Subcutaneous adipose tissue (tissue), 4 donors: ENCODE data around the gene NINL. TPM values are rescaled to one million over a fixed set of nuclear protein-coding genes. Genes with fewer than 3 reads are reported as not detected.

Experiments
- total RNA-seq, 4 donors: library from RNA; depleted of rRNA; stranded (reverse); fragments of >200 nt; gene quantifications; one replicate each; pipeline ENCODE4 v1.1.0, GENCODE V29; 2016
- TF ChIP-seq, protein P1 (sequence below): fragments of 450-650 bp; IDR thresholded peaks from one replicate; pipeline ENCODE4 v1.5.1; 2016; ENCODE audit warnings: low read depth, mild to moderate bottlenecking, control low read depth, antibody characterized with exemption, moderate library complexity

Gene NINL
- total RNA-seq, 4 donors from 2014 or later = 4.6 to 10.0 (median 4.8) TPM

- TF ChIP-seq, protein P1, sequence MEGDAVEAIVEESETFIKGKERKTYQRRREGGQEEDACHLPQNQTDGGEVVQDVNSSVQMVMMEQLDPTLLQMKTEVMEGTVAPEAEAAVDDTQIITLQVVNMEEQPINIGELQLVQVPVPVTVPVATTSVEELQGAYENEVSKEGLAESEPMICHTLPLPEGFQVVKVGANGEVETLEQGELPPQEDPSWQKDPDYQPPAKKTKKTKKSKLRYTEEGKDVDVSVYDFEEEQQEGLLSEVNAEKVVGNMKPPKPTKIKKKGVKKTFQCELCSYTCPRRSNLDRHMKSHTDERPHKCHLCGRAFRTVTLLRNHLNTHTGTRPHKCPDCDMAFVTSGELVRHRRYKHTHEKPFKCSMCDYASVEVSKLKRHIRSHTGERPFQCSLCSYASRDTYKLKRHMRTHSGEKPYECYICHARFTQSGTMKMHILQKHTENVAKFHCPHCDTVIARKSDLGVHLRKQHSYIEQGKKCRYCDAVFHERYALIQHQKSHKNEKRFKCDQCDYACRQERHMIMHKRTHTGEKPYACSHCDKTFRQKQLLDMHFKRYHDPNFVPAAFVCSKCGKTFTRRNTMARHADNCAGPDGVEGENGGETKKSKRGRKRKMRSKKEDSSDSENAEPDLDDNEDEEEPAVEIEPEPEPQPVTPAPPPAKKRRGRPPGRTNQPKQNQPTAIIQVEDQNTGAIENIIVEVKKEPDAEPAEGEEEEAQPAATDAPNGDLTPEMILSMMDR = no peak
These were observed 68.2 kb downstream of the NINL start for GRCh38 chr20:25517124-25517523.

GRCh38 chr20:25514747-25515340 lies 70.5 kb downstream of the NINL start:
- TF ChIP-seq, protein P1 = no peak

GRCh38 chr20:25514195-25514594 lies 71.1 kb downstream of the NINL start:
- TF ChIP-seq, protein P1 = no peak

DNA sequence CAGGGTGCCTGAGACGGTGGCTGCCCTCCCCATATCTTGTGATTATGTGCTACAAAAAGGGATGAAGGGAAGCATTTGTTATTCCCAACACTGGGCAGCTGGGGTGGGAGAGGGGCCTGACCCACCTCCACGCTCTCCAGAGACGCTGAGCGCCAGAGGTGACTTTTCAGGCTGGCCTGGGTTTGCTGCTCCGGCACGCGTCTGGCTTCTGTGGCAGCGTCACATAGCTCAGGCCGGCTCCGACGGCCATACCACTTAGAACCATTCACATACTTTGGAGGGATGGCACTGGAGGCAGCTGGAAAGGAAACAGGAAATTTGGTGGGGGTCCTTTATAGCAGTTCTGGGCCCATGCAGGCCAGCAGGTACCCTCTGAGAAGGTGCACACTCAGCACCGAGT lies 72.6 kb downstream of the NINL start:
- TF ChIP-seq, protein P1 = no peak

- TF ChIP-seq, protein P1 = no peak
These were observed 74.1 kb downstream of the NINL start for GRCh38 chr20:25511183-25511582.

- TF ChIP-seq, protein P1 = no peak
These were observed 74.6 kb downstream of the NINL start for GRCh38 chr20:25510721-25511120.

GRCh38 chr20:25510202-25510601 lies 75.1 kb downstream of the NINL start:
- TF ChIP-seq, protein P1 = no peak
